GM21447 (cell line): ENCODE data around the gene TARBP2.
A peak's percentile ranks its signal among the peaks of the same experiment; 100 is the strongest.

Experiments used
- ATAC-seq: cut with Tn5 transposase; IDR thresholded peaks from one replicate; pipeline ENCODE4 v1.9.1; 2021; ENCODE audit not compliant: unreplicated experiment

The TARBP2 gene, protein sequence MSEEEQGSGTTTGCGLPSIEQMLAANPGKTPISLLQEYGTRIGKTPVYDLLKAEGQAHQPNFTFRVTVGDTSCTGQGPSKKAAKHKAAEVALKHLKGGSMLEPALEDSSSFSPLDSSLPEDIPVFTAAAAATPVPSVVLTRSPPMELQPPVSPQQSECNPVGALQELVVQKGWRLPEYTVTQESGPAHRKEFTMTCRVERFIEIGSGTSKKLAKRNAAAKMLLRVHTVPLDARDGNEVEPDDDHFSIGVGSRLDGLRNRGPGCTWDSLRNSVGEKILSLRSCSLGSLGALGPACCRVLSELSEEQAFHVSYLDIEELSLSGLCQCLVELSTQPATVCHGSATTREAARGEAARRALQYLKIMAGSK

GRCh38 chr12:53500776-53501614 lies at the start of gene TARBP2:
TSS of gene TARBP2 (plus strand) at chr12:53501283. CDS start at chr12:53501409, 126 bp downstream.
- peak; percentile 82 for ATAC-seq

DNA sequence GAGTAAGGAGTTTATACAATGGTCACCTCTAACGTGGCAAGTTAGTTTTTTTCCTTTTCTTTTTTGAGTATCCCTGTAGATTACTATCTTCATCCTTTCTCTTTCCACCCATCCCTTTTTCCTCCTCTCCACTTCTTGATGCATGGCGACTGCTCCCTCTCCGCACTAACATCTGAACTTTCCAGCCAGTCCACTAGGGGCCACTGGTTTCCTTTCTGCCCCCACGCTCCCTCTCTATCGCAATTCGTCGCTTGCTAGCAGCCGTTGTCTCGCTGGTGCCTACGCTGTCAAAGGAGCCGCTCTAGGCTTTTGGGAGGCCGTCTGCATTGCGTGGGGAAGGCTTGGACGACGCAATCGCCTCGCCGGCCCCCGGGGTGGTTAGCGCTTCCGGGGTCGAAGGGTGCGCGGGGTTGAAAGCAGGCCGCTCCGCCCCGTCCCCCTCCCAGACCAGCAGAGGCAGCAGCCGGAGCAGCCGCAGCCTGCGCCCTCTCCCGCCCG lies 49.4 kb upstream of the TARBP2 start, which contains the start of gene PCBP2:
Gene PCBP2 (plus strand): TSS at position 442 of the 498 bp plus-strand sequence. CDS start 2,699 bp downstream, outside the sequence.
- ATAC-seq, result peak; percentile 97

GRCh38 chr12:53452159-53453077 lies 48.7 kb upstream of the TARBP2 start:
- peak; percentile 23 for ATAC-seq

- no peak for ATAC-seq
Measured at GRCh38 chr12:53453953-53454640, 47.0 kb upstream of the TARBP2 start.

DNA sequence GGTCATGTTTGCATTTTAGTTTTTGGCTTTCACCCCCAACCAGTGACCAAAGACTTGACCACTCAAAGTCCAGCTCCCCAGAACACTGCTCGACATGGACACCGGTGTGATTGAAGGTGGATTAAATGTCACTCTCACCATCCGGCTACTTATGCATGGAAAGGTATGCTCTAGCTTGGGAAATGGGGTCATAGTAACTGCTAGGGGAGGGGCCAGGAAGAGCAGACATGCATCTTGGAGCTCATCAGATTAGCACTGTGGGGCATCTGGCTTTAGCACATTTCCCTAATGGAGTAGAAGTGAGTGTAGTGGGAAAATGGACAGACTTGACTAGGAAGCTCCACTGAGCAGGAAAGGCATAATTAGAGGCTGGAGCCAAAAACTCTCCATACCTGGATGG lies 46.4 kb upstream of the TARBP2 start:
- ATAC-seq, result no peak

- no peak for ATAC-seq
Measured at GRCh38 chr12:53456654-53457366, 44.3 kb upstream of the TARBP2 start.

GRCh38 chr12:53459097-53459496 lies 42.0 kb upstream of the TARBP2 start:
- ATAC-seq, result no peak

DNA sequence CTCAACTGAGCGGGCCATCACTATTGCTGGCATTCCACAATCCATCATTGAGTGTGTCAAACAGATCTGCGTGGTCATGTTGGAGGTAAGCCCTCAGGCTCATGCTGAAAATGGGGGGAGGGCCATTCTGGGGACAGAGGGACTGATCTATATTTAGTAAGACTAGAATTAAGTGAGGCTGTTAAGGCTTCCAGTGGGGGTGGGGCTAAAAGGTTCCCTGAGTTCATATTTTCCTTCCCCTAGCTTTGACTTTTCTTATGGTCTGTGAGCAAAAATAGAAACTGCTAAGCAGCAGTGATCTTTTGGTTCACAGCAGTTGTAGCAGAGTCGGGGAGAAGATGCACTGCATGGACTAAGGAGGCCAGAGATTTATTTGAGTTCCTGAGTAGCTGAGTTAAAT lies 40.0 kb upstream of the TARBP2 start:
- no peak for ATAC-seq

- no peak for ATAC-seq
Measured at GRCh38 chr12:53461591-53461990, 39.5 kb upstream of the TARBP2 start.

DNA sequence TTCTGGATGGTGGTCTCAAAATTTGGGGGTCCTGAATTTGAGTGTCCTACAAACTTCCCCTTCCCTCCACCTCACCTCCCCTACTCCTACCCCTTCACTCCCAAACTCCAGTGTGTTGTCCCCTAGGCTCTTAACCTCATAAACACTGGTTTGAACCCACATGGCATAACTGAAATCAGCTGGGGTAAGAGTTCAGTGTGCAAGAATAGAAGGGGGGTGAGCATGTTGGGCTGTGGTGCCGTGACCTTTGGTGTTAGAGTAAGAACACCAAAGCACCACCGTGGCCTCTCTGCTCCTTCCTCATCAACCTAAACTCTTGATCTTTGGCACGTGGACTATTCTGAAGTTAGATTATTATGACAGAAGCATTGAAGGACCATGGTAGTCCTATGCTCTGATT lies 38.1 kb upstream of the TARBP2 start:
- ATAC-seq, result no peak

- no peak for ATAC-seq
Measured at GRCh38 chr12:53463802-53464560, 37.1 kb upstream of the TARBP2 start.

- no peak for ATAC-seq
Measured at GRCh38 chr12:53464685-53465418, 36.2 kb upstream of the TARBP2 start.

DNA sequence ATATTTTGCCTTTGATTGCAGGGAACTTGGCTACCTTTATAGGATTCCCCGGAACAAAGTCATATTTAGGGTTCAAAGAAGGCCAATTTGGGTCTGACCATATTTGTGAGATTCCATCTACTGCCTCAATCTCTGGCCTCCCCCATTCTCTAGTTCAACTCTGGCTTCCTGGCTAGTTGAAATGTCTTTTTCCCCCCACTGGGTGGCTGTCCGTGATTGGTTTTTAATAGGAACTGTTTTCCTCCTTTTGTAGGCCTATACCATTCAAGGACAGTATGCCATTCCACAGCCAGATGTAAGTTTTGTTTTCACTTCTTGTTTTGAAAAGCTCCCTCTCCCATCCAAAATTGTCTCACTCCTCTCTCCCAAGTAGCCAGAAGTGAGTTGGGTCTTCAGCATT lies 35.4 kb upstream of the TARBP2 start:
- no peak for ATAC-seq

DNA sequence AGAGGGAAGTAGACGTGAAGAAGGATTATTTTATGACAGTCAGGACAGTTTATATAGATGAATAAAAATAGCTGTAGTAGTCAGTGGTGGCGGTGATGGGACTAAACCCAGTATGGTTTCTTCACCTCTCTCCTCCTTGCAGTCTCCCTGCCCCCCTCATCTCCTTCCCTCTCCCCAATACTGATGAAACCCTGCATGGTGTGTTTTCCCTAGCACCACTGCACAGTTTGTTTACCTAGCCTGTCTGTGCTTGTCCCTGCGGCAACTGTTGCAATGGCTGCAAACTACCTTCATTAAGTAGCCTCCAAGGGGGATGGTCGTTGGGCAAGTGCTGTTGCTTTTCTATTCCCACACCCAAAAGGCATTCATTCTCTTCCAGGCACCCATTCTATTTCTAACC lies 34.4 kb upstream of the TARBP2 start:
- no peak for ATAC-seq

- no peak for ATAC-seq
Measured at GRCh38 chr12:53467082-53467481, 34.0 kb upstream of the TARBP2 start.

- ATAC-seq, result no peak
Measured at GRCh38 chr12:53467880-53468279, 33.2 kb upstream of the TARBP2 start.

DNA sequence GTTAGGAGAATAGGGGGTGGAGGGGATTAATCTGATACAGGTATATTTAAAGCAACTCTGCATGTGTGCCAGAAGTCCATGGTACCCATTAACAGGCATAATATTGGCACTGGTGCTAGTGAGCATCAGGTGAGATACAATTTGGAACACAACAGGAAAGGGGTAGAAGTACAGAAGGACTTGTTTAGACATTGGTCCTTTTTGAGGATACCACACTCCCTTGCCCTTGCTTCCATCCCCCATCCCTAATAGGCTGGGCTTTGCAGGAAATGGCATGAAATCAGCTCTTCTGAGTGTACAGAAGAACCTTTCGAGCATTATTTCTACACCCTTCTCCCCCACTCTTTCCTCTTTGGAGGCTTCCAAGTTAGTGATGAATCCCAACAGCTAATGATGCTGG lies 32.8 kb upstream of the TARBP2 start:
- ATAC-seq, result no peak

- ATAC-seq, result no peak
Measured at GRCh38 chr12:53472056-53472582, 29.0 kb upstream of the TARBP2 start.
